DOHH2 (cell line): ENCODE measurements around the gene SLX4.

Experiments
- EZH2phosphoT487 ChIP-seq: fragments of 200-600 bp; sonication (generic); IDR thresholded peaks from 2 replicates; pipeline ENCODE4 v1.6.1; 2017; ENCODE audit warnings: borderline replicate concordance, mild to moderate bottlenecking, antibody characterized with exemption, low read length, moderate library complexity, mixed read lengths
- TF ChIP-seq, protein P1 (sequence below): fragments of 200-600 bp; sonication (generic); IDR thresholded peaks from one replicate; pipeline ENCODE4 v1.5.1; 2014; ENCODE audit warnings: antibody characterized with exemption, mild to moderate bottlenecking, low read depth, low read length; ENCODE audit not compliant: poor library complexity, severe bottlenecking

GRCh38 chr16:3608069-3608468 lies 3.3 kb downstream of the SLX4 start:
- TF ChIP-seq, protein P1, sequence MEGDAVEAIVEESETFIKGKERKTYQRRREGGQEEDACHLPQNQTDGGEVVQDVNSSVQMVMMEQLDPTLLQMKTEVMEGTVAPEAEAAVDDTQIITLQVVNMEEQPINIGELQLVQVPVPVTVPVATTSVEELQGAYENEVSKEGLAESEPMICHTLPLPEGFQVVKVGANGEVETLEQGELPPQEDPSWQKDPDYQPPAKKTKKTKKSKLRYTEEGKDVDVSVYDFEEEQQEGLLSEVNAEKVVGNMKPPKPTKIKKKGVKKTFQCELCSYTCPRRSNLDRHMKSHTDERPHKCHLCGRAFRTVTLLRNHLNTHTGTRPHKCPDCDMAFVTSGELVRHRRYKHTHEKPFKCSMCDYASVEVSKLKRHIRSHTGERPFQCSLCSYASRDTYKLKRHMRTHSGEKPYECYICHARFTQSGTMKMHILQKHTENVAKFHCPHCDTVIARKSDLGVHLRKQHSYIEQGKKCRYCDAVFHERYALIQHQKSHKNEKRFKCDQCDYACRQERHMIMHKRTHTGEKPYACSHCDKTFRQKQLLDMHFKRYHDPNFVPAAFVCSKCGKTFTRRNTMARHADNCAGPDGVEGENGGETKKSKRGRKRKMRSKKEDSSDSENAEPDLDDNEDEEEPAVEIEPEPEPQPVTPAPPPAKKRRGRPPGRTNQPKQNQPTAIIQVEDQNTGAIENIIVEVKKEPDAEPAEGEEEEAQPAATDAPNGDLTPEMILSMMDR = no peak
- TF ChIP-seq EZH2phosphoT487 = no peak
